ENCODE results near the gene VPS4B.

Gene VPS4B

DNA sequence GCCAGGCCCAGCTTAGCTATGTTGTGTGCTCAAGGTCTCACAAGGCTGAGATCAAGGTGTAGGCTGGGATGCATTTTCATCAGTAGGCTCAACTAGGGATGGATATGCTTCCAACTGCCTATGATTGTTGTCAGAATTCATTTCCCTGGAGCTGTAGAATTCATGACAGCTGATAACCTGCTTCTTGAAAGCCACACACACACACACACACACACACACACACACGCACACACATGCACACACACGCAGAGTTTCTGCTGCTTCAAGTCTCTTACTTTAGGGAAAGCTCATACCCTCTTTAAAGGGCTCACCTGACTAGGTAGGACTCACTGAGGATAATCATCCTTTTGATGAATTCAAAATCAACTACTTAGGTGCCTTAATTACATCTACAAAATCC is 8.2 kb upstream of the VPS4B start:
- no peak for DNase-seq

DNA sequence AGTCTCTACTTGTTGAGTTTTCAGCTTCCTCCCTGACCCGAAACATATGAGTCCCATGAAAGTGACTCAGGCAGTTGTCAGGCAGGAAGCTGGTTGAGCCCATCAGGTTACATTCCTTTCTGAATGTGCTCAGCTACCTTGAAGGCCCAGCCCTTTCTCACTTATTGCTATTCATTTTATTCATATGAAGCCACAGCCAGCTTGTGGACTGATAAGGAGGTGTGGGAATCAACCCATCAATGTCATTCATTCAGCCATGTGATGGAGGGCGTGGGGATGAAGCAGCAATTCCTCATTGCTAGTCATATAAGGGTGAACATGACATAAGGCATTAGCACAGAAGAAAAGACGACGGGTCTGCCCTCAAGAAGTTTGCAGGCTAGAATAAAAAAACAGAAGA is 5.3 kb upstream of the VPS4B start:
- DNase-seq, result no peak

DNA sequence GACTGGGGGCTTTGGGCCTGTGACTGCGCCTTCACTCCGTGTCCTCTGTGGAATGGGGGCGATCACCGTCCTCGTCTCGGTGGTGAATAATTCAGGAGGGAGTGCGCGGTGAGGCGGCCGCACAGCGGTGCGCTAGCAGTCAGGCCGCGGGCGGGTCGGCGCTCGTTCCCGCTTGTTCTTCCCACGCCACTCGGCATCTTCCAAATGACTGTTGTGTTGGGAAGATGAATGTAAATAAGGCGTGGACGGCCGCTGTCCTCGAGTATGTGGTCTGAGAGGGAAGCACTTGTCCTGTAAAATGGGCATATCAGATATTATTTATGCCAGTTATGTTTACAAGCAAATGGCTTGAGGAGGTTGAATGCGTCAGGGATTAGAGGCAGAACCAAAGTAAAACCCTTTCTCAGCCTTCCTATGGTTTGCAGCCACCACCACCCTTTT is 608 bp upstream of the VPS4B start:
- peak in 5 of 51 donors; percentile 63 to 73 (median 69) for DNase-seq

DNA sequence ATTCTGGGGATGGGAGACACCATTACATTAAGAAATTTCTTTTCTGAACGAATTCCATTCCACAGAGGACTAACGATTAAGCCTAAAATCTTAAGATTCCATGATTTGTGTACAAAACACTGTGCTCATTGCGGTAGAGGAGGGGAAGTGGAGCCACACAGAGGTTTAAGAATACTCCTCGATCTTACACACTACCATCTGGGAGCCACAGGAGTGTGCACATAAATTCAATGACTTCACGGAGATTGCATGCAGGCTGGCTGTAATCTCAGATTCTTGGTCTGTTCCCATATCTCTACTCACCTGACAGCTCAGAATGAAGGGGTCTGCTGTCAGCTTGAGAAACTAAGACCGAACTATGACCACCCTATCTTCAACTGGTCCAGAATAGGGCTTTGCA is 762 bp downstream of the VPS4B start:
- DNase-seq, result no peak

DNA sequence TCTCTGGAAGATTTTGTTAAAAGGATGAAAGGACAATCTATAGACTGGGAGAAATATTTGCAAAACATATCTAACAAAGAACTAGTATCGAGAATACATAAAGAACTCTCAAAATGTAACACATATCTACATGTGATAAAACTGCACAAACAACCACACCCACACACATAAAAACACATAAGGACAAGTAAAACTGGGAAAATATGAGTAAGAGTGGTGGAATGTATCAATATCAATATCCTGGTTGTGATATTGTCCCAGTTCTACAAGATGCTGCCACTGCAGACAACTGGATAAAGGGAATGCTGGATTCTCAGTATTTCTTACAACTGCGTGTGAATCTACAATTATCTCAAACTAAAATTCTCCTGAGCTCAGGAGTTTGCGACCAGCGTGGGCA is 9.3 kb downstream of the VPS4B start:
- no peak for DNase-seq

DNA sequence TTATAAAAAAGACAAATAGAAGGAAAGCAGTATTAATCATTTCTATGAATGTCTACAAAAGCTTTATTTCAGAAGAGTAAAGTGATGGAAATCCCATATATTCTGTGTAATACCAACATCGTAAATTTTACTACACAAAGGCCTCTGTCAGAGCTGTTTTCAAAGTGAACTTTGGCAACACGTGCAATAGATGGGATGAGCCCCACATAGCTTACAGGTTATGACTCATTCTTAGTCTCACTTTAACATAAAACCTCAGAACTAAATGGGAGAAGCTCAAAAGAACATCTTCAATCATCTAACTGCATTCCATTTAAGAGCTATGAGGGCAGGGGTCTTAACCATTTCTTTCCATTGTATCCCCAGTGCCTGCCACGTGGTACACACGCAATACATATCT is 11.5 kb downstream of the VPS4B start:
- no peak for DNase-seq

DNA sequence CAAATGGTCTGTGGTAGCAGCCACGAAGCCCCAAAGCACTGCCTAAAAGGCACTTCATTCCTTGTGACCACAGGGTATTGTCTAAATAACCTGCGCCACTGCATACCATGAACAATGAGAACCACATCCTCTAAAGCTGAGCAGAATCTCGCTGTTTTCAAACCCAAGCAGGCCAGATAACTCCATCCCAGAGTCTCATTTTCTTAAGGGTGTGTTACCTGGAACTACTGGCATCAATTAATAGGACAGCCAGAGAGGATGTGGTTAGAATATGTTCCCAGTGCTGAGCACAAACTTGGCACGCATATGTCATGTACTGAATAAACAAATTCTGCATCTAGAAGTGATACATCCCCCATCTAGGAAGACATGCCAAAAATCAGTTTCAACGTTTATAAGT is 13.0 kb downstream of the VPS4B start:
- no peak for DNase-seq

DNA sequence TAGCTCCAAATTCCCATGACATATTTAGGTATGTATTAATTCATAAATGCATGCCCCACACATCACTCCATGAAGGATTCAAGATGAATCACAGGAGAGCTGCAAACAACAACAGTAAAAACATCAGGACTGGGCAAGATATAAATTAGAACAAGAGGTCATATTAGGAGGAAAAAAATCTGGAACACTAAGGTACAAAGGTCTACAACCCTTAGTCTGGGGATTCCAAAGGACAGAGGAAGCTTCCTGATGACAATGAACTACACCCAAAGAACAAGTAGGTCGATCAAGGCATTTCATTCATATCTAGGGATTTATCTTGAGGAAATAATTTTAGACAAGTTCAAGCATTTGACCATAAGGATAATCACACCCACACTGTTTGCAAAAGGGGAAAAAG is 14.5 kb downstream of the VPS4B start:
- DNase-seq, result no peak

DNA sequence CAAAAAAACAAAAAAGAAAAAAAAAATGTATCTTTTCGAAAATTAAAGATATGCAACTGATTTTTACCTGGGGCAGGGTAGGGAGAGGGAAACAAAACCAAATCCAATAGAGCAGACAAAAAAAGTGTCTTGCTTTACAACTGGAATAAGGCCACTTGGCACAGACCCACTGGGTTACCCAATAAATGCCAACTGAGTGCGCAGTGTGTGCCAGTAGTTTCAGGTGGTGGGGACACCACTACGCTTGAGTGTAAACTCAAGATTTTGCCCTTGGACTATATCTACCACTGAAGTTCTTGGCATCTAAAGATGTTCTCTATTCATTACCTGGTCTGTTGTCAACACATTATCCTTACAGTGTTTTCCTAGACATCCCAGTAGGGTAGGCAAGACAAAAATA is 16.3 kb downstream of the VPS4B start:
- DNase-seq, result peak in 2 of 51 donors; percentile 1 to 9

DNA sequence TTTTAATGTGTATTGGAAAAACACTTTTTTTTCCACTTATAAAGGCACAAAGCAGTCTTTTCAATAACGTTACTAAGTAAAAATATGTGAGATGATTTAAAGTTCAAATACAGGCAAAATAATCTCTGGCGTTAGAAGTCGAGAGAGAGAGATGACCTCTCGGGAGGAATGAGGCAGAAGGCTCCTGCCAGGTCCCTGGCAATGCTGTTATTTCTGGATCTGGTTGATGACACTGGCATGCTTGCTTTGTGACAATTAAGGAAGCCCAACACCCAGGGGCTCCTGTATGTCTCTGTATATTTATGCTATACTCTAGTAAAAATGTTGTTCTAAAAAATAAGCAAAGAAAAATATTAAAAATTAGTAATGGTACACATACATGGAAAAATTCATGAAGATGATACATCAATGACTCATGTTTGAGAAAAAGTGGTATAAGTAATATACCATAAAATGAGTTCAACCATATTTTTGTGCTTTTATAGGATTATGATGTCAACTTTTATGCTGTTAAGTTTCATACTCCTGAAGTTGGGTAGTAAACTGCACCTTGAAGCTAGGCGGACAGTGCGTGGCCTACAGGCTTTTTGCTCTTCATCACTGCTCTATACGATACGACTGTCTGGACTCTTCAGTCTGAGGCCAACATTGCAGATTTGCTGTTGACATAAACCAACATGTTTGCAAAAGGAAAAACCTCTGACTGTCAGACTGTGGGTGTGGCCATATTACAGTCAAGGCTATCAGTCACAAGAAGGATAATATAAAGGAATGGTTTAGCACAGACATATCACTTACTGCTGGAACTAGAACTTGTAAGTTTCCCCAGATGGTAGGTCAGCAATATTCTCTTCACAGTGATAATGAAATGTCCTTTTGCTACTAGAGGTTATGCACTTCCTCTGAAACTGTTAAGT is 19.8 kb downstream of the VPS4B start:
- no peak for DNase-seq

DNA sequence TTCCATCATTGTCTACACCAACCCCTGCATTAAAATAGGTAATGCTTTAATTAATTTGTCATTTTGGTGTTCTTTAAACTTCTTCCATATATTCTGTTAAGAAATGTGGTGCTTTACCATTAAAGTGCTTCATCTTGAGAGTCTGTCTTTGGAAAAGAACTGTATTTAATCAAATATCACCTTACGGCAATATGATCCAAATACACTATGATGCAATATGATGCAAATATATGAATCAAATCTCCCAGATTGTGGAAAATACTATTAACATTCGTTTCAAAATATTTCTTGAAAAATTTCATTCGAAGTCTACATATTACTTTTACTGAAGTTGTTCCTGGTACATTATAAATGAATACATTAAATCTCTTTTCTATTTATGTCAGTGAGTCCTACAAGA is 23.0 kb downstream of the VPS4B start:
- no peak for DNase-seq

DNA sequence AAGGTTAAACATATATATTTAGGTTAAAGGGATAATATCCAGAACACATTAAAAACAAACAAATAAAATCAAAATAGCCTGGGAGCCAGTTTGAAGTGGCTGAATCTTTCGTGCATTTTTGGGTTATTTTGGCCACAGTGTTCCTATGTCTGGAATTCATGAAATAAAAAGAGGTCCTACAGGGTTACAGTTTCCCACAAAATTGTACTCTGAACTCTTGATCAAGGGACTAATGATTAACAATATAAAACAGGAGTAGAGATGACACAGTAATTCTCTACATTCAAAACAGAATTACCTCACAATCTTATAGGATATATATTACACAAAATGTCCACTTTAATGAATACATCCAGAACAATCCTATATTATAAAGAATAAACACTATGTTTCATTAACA is 24.9 kb downstream of the VPS4B start:
- DNase-seq, result no peak

DNA sequence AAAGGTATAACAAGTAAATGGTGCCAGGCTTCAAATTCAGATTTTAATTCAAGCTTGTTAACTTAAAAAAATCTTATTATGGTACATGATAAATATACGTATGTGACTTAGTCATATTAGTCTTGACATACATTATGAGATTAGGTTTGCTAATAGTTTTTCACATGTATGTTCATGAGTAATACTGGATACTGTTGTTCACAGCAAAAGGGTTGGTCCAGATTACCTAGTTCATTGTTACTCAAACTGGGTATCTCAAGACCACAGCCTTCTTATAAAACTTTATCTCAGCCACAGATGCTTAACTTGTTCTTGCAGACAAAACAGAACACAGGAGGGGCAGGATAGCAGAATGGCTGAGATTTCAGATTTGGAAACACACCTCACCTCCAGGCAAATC is 26.8 kb downstream of the VPS4B start:
- DNase-seq, result no peak

DNA sequence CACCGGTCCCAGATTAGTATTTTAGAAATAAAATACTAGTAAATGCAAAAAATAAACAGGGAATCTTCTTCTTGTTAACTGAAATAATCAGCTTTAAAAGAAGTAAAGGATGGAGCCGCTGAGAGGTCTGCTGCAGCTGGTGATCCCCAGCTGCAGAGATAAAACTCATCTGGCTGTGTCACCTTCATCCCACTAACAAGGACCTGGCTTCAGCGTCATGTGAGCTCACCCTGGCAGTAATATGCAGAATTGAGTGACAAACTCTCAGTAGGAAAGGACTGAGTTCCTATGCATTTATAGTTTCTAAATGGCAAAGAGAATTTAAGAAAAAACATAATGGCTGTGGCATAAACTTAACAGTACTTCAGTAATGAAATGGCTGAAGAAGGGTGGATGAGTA is 27.3 kb downstream of the VPS4B start:
- DNase-seq, result no peak

DNA sequence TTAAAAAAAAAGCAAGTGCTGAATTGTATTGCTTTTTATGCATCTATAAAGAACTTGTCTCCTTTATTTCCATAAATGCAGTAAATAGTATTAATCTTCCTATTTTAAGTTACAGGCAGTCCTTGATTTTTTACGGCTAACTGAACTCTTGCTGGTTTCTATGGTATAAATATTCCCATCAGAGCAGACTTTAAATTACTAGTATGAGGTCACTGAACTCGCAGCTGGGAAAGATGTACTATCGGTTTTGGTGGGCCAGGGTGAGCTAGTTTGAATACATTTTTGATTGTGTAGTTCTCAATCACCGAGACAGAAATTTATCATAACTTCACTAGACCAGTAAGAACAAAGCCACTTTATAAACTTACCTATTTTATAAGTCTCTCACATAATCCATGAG is 34.4 kb downstream of the VPS4B start:
- DNase-seq, result no peak

DNA sequence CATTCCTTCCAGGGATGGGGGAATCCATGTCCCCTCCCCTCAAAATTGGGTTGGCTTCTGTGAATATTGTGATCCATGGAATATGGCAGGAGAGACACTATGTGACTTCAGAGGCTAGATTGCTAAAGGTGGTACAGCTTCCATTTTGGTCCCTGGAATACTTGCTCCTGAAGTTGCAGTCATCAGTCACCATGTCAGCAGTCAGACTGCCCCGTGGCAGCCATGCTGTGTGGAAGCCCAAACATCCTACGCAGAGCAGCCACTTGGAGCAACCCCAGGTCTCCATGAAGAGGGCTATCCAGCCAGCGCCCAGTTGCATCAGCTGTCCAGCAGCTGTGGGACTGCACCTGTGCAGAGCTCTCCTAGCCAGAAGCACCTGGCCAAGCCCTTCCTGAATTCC is 39.4 kb downstream of the VPS4B start:
- DNase-seq, result no peak

DNA sequence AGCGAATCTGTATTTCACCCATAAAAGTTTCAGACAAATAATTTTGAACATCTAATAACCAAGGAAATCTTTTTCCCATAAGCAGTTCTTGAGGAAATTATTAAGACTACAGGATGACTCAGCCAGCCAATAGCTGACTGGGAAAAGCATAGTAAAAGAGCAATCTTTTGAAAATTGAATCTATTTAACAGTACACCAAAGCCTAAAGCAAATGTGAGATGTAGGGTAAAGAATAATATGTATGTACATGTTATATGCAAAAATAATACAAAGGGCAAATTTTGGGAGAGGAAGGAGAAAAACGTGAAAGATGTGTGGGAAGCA is 42.7 kb downstream of the VPS4B start:
- DNase-seq, result no peak

DNA sequence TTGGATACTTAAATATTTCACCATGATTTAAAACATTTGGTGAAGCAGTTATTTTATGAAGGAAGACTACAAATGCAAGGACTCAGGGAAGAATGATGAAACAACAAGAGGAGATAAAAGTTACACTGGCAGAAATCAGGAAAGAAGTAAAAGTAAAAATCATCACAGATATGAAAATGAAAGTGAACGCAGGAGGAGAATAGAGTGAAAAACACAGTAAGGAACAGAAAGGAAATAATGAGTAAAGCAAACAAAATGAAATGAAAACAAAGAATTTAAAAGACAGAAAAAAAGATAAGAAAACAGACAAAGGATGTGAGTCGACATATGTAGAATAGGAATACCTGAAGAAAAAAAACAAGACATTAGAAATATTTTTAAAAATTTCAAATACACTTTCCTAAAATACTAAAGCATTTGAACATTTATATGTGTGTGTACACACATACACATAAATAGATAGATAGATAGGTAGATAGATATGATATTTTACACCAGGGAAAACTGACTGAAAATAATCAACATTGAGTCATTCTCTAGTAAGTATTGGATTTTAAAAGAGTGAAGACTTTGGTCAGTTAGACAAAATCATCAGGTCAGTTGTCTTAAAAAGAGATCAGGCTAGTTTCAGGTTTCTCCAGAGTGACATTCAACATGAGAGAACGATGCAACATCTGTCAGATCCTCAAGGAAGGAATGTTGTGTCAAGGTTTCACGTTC is 43.2 kb downstream of the VPS4B start:
- no peak for DNase-seq

DNA sequence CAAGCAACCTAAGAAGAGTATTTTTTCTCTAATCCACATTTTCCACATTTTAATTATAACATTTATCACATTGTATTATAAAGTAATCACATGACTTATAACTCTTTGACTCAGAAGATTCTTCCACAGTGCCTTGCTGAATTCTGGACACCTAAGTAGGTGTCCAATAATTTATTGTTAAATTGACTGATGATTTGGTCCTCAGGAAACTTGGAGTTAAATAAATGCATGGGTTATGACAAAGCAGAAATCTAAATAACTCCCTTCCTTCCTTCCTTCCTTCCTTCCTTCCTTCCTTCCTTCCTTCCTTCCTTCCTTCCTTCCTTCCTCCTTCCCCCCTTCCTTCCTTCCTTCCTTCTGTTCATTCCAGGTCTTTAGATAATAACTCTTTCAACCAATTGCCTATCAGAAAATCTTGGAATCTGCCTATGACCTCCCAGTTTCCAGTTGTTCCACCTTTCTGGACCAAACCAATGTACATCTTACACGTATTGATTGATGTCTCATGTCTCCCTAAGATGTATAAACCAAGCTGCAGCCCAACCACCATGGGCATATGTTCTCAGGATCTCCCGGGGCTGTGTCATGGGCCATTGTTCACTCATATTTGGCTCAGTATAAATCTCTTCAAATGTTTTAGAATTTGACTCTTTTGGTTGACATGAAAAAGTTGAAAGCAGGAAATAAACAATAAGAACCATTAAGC is 44.8 kb downstream of the VPS4B start:
- no peak for DNase-seq

DNA sequence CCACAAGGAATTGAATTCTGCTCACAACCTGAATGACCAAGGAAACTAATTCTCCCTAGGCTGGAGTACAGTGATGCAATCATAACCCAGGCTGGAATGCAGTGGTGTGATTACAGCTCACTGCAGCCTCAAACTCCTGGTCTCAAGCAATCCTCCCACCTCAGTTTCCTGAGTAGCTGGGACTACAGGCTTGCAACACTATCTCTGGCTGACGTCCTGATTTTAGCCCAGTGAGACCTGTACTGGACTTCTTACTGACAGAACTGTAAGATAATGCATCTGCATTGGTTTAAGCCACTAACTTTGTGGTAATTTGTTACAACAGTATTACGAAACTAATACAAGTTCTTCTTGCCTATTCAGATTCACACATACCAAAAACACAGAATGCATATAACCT is 45.7 kb downstream of the VPS4B start:
- DNase-seq, result no peak

DNA sequence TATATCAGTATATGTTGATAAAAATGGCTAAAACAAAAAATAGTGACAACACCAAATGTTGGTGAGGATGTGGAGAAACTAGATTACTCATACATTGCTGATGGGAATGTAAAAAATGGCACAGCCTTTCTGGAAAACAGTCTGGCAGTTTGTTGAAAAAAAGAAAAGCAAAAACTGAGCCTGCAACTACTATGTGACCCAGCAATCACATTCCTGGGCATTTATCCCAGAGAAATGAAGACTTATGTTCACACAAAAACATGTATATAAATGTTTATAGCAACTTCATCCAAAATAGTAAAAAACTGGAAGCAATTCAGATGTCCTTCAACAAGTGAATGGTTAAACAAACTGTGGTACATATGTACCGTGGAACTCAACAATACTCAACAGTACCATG is 47.7 kb downstream of the VPS4B start:
- no peak for DNase-seq

DNA sequence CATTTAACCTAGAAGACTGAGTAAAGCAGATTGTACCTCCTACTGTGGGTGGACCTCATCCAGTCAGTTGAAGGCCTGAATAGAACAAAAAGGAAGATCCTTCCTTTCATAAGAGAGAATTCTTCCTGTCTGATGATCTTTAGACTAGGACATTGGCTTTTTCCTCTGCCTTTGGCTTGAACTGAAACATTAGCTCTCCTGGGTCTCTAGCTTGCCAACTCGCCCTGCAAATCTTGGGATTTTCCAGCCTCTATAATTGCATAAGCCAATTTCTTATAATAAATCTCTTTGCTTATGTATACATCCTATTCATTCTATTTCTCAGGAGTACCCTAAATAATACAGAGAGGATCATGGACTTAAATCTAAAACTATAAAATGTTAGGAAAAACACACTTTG is 49.1 kb downstream of the VPS4B start:
- no peak for DNase-seq

DNA sequence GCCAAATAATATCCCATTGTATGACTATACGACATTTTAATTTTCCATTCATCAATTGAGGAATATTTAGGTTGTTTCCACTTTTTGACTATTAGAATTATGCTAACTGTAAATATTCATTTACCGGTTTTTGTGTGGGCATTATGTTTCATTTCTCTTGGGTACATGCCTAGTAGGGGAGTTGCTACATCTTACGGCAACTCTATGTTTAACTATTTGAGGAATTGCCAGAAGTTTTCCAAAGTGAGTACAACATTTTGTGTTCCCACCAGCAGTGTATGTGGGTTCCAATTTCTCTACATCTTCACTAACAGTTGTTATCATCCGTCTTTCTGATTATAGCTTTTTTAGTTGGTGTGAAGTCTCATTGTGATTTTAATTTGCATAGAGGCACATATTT is 53.7 kb downstream of the VPS4B start:
- no peak for DNase-seq
